HG03108 (cell line): ENCODE measurements around the gene HTR6.
"Not testable (repeated sequence)": the region's sequence is repeated elsewhere in the genome, so short reads cannot be mapped to it uniquely, and the experiment has no call there.

Experiments used
- ATAC-seq: cut with Tn5 transposase; IDR thresholded peaks from one replicate; pipeline ENCODE4 v1.9.1; 2021; ENCODE audit warnings: moderate library complexity; ENCODE audit not compliant: unreplicated experiment

Gene HTR6

DNA sequence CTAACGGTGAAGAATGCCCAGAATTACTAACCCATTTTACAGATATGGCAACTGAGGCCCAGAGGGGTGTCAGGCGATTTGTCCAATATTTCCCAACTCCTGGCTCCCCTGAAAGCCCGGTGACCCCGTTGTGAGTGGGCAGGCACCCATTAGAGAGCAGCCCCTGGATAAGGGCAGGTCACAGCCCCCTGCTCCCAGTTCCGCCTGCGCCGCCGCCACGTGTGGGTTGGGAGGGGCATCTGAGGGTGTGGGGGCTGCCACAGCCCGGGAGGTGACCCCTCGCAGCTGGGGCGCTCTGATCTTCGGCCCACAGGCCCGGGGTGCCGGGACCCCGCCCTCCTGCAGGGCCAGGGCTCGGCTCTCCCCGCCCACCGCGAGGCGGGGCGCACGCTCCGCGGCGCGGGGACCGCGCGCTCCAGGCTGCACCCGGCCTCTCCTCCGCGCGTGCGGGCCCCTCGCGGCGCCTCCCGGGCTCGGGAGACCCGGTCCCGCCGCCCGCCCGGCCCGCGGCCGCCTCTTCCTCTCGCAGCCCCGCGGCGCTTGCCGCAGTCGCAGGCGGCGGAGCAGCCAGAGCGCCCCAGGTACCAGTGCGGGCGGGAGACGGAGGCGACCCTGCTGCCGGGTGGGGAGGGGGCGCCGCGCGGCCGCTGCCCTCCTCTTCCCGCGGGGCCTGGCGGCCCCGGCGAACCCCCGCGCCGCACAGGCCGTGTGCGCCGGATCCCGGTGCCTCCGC, at the start of gene HTR6:
HTR6 (plus strand) TSS at position 423 of the 733 bp plus-strand sequence. CDS start 879 bp downstream, outside the sequence.
- ATAC-seq = no peak

GRCh38 chr1:19615438-19615837, 49.2 kb upstream of the HTR6 start:
- no peak for ATAC-seq

- ATAC-seq = no peak
Observed at GRCh38 chr1:19616489-19616888, 48.2 kb upstream of the HTR6 start.

GRCh38 chr1:19617376-19617775, 47.3 kb upstream of the HTR6 start:
- no peak for ATAC-seq

- ATAC-seq = no peak
Observed at GRCh38 chr1:19618428-19618827, 46.2 kb upstream of the HTR6 start.

DNA sequence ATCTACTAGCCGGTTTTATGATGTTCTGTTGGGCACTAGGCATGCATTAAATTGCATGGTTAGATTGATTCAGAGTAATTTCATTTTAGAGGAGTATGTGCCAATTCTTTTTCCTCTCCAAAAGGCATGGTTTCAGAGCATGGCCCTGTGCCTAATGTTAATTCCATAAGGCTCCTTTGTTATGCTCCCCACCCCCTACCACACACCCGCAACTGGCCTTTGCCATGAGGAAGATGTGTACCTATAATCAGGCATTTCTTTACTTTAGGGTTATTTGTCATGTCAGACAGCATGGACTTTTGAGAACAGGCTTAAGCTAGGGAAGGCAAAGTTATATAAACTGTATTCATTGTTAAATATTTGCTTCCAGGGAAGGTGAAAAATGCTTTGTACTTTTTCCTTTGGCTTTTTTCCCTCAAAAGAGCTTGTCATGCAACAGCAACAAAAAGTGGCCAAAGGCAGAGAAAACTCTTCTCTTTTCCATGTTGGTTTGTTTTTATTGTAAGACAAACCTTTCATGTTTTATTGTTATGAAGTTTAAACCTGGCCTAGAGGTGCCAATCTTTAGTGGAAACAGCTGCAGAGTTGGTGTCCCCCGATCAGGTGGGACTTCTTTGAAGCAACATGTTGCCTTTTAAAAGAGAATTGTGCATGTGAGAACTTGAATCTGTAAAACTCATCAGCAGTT, 44.8 kb upstream of the HTR6 start:
- no peak for ATAC-seq

DNA sequence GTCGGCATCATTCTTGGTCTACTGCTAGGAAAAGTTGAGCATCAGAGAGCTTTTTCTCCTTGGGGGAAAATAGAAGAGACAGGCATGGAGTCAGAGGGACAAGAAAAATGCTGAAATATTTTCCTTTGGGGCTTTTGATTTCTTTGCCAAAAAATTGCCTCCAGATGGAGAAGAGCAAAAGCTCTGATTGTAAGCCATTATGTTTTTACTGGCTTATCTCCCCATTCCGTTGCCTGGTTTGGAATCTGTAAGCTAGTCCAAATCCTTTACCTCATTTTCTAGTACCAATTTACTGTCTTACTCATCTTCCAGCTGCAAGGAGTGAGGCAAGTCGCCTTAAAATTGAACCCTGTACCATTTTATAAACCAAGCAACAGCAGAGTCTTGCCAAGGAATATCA, 43.9 kb upstream of the HTR6 start:
- ATAC-seq = no peak

GRCh38 chr1:19621274-19621950, 43.3 kb upstream of the HTR6 start:
- no peak for ATAC-seq

DNA sequence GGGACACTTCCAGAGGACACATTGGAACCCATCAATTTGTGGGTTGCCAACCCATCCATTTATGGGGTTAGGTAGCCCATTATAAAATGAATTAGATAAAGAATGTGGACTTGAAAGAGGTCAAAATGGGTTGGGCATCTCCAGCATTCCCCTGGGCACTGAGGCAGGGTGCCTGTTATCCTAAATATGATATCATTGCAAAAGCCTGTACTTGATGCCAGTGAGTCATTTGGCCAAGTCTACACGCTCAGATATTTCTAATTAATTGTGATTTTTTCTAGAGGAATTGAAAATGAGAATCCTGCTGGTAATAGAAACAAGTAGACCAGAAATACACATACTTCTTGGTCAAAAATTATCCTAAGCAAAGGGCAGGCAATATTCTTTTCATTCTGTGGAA, 42.5 kb upstream of the HTR6 start:
- ATAC-seq = no peak

- ATAC-seq = no peak
Observed at GRCh38 chr1:19623523-19623922, 41.2 kb upstream of the HTR6 start.

- no peak for ATAC-seq
Observed at GRCh38 chr1:19625291-19625937, 39.3 kb upstream of the HTR6 start.

DNA sequence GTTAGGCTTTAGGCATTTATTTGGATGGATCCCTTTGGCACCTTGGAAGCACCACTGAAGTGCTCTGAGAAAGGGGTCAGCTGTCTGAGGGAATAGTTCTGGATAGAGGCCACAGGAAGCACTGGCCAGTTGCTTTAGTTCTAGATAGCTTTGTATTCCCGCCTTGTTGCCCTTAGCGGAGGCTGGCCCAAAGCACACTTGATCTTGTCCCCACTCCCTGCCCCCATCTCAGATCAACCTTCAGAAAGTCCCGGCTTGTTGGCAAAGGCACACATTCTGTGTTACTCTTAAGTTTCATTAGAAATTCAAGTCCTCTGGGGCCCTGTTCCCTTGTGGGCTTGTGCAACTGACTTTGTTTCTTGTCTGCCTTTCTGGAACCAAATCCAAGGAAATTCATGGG, 35.8 kb upstream of the HTR6 start:
- no peak for ATAC-seq

DNA sequence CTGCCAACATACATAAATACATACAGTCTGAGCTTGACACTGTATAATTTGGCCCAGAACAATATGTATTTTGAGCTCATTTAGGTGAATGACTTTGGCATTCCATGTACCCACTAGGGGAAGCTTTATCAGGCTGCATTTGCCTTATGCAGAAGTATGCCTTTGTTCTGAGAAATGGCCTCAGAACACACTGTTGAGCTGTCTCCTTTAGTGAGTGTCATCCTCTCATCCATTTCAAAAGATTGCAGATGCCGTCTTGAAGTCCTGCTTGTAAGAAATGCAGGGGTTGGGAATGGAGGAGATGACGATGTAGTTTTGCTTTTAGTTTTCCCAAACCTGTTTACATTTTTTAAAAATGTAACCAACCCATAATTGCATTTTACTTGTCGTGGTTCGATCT, 35.3 kb upstream of the HTR6 start:
- no peak for ATAC-seq

- not testable (repeated sequence) for ATAC-seq
Observed at GRCh38 chr1:19630192-19630591, 34.5 kb upstream of the HTR6 start.

DNA sequence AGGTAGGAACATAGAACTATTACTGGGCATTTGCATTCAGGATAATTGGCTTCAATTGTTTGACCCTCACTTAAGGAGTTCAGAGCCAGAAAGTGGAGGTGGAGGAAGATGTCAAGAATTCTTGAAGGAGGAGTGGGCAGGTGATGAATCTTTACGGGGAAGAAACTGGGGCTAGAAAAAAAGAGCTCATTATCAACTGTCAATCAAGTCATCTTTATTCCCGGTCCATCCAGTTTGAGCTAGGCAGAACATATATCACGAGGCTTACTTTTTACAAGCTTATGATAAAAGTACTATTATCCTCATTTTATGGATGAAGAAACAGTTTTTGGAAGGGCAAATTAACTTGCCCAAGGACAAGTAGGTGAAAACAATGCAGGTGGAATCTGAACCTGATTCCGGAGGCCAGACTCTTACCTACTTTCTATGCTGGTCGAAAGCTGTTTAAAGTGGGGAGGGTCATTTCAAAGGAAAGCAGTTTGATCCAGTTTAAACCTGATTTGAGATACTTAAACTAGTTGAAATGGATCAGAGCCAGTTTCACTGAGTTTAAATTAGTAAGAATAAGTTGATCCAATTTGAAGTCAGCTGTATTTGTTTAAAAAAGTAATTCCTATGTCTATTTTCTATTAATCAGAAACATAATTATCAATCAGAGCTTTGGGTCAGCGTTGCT, 33.8 kb upstream of the HTR6 start:
- no peak for ATAC-seq

- ATAC-seq = no peak
Observed at GRCh38 chr1:19632211-19632610, 32.5 kb upstream of the HTR6 start.

DNA sequence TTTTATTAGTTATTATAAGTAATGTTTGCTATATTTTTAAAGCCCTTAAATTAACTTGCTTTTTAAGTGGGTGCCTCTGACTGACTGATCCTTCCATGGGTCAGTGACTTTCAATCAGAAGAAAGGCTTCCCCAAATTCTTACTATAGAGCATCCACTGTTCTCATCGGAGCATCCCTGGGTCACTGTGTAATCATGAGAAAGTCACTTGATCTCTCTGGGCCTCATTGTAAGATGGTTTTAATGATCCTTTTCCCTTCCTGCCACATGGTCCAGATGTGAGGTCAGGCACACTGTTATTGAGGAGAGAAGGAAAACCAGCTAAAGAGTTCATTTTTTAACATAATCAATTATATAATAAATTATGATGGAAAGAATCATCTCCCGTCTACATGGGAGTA, 31.6 kb upstream of the HTR6 start:
- no peak for ATAC-seq

DNA sequence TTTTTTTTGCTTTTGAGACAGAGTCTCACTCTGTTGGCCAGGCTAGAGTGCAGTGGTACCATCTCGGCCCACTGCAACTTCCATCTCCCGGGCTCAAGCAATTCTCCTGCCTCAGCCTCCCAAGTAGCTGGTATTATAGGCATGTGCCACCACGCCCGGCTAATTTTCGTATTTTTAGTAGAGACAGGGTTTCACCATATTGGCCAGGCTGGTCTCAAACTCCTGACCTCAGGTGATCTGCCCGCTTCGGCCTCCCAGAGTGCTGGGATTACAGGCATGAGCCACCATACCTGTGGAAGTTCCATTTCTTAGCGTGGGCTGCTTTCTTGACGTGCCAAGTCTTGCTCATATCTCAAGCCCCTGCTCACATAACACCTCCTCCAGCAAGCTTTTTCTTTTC, 29.6 kb upstream of the HTR6 start:
- ATAC-seq = not testable (repeated sequence)

DNA sequence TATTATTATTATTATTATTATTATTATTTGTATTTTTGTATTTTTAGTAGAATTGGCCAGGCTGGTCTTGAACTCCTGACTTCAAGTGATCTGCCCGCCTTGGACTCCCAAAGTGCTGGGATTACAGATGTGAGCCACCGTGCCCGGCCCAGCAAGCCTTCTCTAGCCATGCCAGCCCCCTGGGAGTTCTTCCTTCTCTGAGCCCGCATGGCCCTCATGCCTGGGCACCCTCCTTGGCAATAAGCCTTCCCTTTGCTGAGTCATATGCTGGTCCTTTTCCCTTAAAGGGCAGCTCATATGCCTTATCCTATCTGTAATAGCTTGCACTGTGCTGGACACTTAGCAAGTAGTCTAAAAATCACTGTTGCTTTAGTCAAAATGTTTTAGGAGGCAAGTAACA, 29.0 kb upstream of the HTR6 start:
- no peak for ATAC-seq

DNA sequence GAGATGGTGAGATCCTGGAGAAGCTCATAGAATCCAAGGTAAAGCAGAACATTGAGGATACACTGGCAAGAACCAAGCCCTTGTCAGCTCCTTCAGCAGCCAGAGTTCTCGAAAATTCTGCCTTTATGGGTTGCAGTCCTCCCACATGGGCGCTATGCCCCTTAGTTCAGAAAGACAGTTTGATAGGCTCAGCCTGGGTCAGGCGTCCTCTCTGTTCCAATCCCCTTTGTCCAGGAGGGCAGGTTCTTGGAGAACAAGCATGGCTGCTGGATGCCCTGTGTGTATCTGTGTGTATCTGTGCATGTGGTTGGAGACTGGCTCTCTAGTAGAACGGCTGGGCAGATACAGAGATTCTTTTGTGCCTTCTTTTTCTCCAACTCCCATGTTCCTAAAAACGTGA, 28.6 kb upstream of the HTR6 start:
- ATAC-seq = no peak

- not testable (repeated sequence) for ATAC-seq
Observed at GRCh38 chr1:19636749-19637148, 27.9 kb upstream of the HTR6 start.
